GM21390 (cell line): Measurements from ENCODE around the gene HIP1.
"Not testable (repeated sequence)": the region's sequence is repeated elsewhere in the genome, so short reads cannot be mapped to it uniquely, and the experiment has no call there.

Source experiments
- ATAC-seq: cut with Tn5 transposase; IDR thresholded peaks from one replicate; pipeline ENCODE4 v1.9.1; 2021; ENCODE audit not compliant: unreplicated experiment

The HIP1 gene

DNA sequence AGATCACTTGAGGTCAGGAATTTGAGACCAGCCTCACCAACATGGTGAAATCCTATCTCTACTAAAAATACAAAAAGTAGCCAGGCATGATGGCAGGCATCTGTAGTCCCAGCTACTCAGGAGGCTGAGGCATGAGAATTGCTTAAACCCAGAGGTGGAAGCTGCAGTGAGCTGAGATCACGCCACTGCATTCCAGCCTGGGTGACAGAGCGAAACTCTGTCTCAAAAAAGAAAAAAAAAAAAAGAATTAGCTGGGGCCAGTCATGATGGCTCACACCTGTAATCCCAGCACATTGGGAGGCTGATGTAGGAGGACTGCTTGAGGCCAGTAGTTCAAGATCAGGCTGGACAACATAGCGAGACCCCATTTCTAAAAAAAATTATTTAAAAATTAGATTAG is 21.0 kb downstream of the HIP1 start:
- ATAC-seq = not testable (repeated sequence)

DNA sequence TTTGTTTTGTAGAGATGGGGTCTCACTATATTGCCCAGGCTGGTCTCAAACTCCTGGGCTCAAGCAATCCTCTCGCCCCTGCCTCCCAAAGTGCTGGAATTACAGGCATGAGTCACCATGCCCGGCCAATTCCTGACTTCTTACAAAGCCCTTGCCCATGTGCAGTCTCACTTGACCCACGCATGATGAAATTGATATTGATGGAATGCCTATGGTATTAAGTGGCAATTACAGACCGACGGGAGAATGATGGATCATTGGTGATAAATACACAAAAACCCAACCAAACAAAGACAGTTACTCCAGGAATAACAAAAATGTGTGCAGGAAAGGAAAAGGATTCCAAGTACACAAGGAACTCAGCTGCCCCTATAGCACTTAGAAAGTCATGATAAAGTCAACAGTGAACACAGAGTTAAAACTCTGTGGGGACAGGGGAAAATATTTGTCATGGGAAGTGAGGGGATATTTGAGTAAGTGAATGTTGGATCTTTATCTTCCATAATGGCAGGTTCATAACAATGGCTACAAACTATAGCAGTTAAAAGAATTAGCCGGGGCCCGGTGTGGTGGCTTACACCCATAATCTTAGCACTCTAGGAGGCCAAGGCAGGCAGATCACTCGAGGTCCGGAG is 21.6 kb downstream of the HIP1 start:
- no peak for ATAC-seq

DNA sequence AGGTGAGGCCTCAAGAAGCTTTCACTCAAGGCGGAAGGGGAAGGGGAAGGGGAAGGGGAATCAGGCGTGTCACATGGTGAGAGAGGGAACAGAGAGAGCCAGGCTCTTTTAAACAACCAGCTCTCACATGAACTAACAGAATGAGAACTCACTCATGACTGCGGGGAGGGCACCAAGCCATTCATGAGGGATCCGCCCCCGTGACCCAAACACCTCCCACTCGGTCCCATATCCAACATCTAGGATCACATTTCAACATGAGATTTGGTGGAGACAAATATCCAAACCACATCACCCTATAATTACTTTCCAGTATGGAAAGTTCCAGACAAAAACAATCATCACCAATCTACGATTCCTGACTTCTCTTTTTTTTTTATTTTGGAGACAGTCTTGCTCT is 22.9 kb downstream of the HIP1 start:
- no peak for ATAC-seq

DNA sequence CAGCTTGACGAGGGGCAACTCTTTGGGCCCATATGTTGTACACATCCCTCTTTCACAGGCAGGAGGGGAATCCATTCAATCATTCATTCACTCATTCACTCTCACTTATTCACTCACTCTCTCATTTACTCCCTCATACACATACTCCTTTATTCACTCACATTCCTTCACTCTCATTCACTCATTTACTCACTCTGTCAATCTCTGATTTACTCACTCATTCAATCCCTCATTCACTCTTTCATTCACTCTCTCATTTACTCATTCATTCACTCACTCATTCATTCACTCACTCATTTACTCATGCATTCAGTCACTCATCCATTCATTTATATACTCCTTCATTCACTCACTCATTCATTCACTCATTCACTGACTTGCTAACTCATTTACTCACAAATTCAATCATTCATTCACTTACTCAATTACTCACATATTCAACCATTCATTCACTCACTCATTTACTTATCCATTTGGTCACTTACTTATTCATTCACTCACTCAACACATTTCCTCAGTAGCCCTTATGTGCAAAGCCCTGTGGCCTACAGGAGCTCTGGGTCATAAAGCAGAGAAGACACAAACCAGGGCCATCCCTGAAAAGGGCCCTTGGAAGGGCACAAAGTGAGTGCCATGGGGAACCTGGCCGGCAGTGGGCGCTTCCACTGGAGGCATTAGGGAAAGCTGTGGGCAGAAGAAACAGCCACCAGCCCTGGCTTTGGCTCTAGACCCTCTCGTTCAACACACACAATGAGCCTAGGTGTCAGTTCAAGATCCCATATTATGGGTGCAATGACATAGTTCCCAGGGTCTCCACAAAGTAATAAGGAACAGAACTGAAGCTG is 26.0 kb downstream of the HIP1 start:
- no peak for ATAC-seq

DNA sequence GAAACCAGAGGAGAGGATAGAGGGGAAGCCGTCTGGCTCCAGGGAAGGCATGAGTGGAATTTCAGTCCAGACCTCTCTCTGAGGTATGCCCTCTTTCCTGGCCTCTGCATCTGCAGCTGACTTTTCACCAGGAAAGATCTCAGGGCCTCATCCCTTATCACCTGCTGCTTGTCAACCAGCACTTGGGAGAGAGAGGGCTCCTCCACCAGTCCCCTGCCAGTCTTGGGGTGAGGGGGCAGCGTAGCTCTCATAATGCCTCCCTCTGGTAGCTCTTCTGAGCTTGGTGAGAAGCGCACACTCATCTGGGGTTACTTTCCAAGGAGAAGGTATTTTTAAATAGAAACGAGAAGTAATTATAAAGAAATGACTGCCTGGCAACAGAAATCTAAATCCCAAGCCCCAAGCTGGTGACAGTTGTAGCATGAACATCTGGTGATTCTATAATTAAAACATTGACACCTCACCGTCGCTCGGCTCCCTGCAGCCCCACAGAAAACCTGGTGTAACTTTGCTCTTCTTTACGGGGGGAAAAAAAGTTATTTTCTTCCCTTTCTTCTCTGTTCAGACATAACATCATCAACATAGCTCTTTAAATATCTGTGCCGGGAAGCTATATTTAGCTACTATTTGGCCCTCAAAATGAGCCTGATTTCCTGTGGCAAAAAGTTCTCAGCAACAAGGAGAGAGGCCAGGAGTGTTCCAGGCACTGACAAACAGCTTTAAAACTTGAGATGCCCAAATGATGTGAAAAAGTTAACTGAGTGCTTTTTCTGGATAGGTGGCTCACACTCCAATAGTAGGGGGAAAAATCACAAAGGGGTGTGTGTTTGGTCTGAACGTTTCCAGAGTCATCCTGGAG is 26.9 kb downstream of the HIP1 start:
- ATAC-seq = no peak

DNA sequence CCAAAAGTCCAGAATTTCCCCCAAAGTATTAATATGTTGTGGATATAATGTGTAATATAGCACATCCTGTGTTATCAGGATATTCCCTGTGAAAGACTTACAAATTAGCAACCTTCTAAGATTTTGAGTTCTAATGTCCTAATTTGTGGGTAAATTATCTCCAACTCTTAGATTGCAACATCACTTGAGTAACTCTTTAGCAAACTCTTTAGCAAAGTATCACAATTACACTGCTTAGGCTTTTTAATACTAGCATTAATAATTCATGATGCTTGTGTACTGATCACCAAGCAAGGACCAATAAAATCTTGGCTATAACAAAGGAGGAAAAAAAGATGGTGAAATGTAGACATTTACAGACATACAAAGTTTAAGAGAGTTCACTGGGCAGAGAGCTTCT is 27.7 kb downstream of the HIP1 start:
- no peak for ATAC-seq

DNA sequence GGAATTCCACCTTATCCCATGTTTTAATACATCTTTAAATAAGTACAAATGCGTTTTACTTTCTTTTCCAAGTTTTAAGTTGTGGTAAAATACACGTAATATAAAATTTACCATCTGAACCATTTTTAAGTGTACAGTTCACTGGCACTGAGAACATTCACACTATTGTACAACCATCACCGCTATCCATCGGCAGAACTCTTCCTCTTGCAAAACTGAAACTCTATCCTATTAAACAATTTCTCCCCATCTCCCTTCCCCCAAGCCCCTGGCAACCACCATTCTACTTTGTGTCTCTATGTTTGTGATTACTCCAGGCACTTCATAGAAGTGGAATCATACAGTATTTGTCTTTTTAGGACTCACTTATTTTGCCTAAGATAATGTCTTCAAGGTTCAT is 33.8 kb downstream of the HIP1 start:
- no peak for ATAC-seq

DNA sequence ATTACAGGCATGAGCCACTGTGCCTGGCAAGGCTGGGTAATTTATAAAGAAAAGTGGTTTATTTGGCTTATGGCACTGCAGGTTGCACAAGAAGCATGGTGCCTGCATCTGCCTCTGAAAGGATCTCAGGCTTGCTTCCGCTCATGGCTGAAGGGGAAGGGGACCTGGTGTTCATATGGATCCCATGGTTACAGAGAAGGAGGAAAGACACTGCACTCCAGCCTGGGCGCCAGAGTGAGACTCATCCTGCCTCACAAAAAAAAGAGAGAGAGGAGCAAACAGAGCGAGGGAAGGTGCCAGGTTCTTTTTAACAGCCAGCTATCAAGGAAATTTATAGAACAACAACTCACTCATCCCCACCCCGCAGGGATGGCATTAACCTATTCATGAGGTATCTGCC is 36.2 kb downstream of the HIP1 start:
- ATAC-seq = no peak

DNA sequence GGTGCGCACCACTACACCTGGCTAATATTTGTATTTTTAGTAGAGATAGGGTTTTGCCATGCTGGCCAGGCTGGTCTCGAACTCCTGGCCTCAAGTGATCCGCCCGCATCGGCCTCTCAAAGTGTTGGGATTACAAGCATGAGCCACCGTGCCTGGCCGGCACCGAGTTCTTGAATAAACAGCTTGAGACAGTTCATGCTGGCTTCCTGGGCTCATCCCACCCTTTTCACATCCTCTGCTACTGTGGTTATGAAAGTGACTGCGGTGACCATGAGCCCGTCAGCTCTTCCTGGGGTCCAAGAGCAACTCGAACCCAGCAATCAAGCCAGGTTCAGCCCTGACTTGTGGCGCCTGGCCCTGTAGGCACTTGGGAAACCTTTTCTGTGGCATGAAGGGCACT is 38.7 kb downstream of the HIP1 start:
- ATAC-seq = no peak

DNA sequence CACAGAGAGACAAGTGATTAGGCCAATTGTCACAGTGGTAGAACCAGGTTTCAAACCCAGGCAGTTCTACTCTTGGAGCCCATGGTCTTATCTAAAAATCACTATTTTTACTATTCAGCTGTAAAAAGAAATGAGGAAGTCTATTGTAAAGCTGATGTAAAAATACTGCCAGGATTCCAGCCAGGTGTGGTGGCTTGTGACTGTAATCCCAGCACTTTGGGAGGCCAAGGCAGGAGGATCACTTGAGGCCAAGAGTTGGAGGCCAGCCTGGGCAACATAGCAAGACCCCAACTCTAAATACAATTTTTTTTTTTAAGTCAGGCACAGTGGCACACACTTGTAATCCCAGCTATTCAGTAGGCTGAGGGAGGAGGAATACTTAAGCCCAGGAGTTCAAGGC is 40.4 kb downstream of the HIP1 start:
- ATAC-seq = no peak

DNA sequence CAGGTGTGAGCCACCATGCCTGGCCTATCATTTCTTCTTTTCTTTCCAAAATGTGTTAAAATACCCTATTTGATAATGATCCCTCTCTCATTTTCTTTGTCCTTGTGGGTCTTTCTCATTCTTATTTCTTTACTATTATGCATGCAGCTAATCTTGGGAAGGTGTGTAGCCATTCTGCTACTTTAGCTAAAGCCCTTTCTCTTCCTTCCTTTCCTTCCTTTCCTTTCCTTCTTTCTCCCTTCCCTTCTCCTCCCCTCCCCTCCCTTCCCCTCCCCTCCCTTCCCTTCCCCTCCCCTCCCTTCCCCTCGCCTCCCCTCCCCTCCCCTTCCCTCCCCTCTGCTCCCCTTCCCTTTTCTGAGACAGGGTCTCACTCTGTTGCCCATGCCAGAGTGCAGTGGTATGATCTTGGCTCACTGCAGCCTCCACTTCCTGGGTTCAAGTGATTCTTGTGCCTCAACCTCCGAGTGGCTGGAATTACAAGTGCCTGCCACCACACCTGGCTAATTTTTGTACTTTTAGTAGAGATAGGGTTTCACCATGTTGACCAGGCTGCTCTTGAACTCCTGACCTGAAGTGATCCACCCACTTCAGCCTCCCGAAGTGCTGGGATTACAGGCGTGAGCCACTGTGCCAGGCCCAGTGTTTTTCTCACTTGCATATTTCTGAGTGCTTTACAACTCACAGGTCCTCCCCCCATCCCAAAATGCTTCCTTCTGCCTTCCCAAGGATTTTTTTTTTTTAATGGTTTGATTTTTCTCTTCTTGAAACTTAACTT is 42.3 kb downstream of the HIP1 start:
- ATAC-seq = no peak

DNA sequence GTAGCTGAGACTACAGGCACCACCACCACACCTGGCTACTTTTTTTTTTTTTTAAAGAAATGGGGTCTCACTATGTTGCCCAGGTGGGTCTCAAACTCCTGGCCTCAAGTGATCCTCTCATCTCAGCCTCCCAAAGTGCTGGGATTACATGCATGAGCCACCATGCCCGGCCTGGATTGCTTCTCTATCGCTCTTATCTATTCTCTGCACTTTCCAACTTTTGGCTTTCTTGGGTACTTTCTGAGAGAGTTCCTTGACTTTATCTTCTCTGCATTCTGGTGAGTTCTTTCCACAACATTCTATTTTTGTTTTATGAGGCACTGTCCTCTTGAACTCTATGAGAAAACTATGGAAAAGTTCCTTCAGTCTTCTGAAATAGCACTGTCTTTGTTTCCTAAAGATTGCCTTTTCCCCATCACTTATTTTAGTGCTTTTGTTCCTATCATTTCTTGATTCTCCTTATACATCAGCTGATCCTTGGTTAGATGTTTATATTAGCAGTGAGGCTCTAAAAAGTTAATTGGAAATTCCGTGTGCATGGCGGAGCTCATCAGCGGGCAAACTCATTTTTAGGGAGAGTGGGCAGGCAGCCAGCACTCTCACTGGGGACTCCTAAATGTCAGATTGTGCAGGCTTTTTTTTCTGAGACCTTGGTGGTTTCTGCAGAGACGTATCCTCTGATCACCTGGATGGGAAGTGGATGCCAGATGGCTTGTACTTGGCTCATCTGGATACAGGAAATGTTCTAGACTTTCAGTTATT is 43.9 kb downstream of the HIP1 start:
- no peak for ATAC-seq

DNA sequence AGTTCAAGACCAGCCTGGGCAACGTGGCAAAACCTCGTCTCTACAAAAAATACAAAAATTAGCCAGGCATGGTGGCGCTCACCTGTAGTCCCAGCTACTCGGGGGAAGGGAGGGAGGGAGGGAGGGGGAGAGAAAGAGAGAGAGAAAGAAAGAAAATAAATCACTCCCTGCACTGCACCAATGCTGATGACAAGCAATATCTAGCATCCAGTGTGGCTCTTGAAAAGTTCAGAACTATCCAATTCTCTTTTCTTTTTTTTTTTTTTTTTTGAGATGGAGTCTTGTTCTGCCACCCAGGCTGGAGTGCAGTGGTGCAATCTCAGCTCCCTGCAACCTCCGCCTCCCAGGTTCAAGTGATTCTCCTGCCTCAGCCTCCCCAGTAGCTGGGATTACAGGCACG is 45.1 kb downstream of the HIP1 start:
- not testable (repeated sequence) for ATAC-seq

DNA sequence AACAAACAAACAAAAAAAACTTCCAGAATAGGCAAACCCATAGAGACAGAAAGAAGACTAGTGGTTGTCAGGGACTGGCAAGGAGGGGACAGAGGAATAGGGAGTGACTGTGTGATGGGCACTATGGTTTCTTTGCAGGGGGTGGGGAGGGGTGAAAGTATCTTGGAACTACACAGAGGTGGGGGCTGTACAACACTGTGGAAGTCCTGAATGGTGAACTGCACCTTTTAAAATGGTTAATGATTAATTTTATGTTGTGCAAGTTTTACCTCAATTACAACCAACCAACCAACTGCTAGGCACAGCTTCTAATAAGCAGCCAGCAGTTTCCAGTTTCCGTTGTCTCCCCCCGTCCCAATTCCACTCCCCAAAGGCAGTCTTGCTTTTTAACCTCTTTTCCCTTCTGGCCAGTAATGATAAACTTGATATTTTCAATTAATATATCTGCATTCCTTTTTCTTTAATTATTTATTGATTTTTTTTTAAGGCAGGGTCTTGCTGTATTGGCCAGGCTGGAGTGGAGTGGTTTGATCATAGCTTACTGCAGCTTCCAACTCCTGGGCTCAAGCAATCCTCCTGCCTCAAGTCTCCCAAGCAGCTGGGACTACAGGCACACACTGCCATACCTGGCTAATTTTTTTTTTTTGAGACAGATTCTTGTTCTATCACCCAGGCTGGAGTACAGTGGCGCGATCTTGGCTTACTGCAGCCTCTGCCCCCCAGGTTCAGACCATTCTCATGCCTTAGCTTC is 46.8 kb downstream of the HIP1 start:
- no peak for ATAC-seq

DNA sequence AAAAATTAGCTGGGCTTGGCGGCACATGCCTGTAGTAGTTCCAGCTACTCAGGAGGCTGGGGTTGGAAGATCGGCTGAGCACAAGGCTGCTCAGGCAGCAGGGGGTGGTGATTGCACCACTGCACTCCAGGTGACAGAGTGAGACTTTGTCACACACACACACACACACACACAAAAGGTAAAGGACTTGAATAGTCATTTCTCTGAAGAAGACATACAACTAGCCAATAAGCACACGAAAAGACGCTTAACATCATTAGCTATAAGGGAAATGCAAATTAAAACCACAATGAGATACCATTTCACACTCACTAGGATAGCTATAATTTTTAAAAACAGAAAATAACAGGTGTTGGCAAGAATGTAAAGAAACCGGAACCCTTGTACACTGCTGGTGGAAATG is 48.6 kb downstream of the HIP1 start:
- ATAC-seq = peak; percentile 53

DNA sequence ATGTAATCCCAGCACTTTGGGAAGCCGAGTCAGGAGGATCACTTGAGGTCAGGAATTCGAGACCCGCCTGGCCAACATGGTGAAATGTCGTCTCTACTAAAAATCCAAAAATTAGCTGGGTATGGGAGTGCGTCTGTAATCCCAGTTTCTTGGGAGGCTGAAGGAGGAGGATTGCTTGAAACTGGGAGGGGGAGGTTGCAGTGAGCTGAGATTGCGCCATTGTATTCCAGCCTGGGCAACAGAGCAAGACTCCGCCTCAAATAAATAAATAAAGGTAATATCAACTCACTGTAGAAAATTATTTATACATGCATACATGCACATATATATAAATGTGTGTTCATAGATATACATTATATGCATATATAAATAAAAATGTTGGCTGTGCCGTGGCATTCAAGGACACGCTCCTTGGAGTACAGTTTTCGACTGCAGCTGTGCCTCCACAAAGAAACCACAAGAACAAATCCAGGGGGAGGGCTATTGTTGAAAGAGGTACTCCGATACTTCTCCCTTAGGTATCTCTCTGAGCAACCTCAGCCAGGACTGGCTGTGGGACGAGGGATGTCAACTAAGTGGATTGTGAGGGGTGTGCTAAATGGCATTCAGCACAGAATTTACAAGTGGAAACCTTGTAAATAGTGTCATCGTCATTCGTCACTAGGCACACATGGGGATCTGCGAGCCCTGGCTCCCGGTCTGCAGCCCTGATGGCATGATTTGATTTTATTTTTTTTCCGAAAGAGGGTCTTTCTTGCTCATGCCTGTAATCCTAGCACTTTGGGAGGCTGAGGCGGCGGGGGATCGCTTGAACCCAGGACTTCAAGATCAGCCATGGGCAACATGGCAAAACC is 49.3 kb downstream of the HIP1 start:
- ATAC-seq = no peak

DNA sequence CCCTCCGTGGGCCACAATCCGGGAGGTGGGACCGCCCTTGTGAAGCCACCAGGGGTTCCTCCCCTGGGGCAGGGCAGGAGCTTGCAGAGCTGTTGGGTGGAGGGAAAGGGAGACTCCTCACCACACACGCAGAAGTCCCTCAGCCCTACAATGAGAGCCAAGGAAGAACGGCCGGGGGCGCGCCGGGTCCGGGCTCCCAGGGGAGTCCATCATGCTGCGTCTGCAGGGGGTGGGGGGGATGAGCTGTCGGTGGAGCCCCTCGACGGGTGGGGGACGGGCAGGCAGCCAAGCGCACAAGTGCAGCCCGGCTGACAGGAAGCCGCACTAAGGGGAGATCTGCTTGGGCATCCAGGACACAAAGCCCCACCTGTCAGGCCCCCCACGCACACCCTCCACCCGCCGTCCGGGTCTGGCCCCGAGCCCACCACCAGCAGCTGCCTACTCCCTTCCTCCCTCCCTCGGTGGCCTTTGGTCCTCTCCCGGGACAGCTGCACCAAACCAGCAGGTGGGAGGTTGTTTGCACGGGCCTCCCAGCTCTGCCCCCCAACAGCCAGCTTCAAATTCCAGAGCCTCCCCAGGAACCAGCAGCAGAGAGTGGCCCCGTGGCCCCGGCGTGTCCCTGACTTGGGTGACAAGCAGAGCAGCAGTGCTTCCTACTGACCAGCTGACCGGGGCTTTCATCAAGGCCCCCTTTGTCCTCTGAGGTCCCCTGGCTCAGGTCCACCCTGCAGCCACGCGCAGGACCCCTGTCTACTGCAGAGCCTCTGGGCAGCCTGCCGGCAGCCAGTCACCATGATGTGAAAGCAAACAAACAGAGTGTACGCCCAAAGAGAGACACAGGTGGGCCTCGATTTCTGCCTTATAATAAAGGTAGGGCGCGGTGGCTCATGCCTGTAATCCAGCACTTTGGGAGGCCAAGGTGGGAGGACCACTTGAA is 50.3 kb downstream of the HIP1 start:
- ATAC-seq = no peak
